CD8-positive, alpha-beta memory T cell (primary cell): ENCODE measurements around the gene LIN52. TPM values are rescaled to one million over a fixed set of nuclear protein-coding genes. Genes with fewer than 3 reads are reported as not detected.

Experiments used
- CTCF ChIA-PET: fragments of 350-600 bp; sonication (Branson Sonifier 250); formaldehyde crosslinking; loops from one replicate; lab custom pipeline; 2021; ENCODE audit warnings: antibody characterized with exemption; lab: Charles Lee
- POLR2A ChIA-PET: fragments of 350-600 bp; sonication (Branson Sonifier 250); formaldehyde crosslinking; loops from one replicate; lab custom pipeline; 2021; ENCODE audit warnings: antibody characterized with exemption; lab: Charles Lee
- DNase-seq, 5 donors: peaks; one replicate each; pipeline versions ENCODE4 v3.0.0 to v3.0.0-alpha.2; 2020 to 2022; ENCODE audit warnings: mixed read lengths in 1 of 5
- H3K27ac ChIP-seq: one replicate; pipeline ENCODE4 v1.7.0; 2013; ENCODE audit warnings: low read depth, mild to moderate bottlenecking, low read length, moderate library complexity
- H3K27me3 ChIP-seq: 2 replicates; pipeline ENCODE4 v1.7.0; 2013; ENCODE audit warnings: low read length, mild to moderate bottlenecking; ENCODE audit not compliant: insufficient read depth, poor library complexity, severe bottlenecking
- H3K36me3 ChIP-seq: 2 replicates; pipeline ENCODE4 v1.7.0; 2013; ENCODE audit warnings: mild to moderate bottlenecking, low read length, moderate library complexity; ENCODE audit not compliant: insufficient read depth
- H3K4me1 ChIP-seq: 2 replicates; pipeline ENCODE4 v1.7.0; 2013; ENCODE audit warnings: mild to moderate bottlenecking, low read length, moderate library complexity; ENCODE audit not compliant: insufficient read depth
- H3K4me3 ChIP-seq: 2 replicates; pipeline ENCODE4 v1.7.0; 2013; ENCODE audit warnings: mild to moderate bottlenecking, low read length
- H3K9me3 ChIP-seq: 2 replicates; pipeline ENCODE4 v1.7.0; 2013; ENCODE audit warnings: mild to moderate bottlenecking, low read length
- H3K27ac Mint-ChIP-seq, 8 donors: one replicate each; pipeline ENCODE4 v1.8.0; 2020 to 2021; ENCODE audit warnings: mixed read lengths in 8 of 8, mild to moderate bottlenecking in 6 of 8, inconsistent platforms in 3 of 8, moderate library complexity in 3 of 8
- H3K27me3 Mint-ChIP-seq, 2 donors: one replicate each; pipeline ENCODE4 v1.8.0; 2020 to 2021; ENCODE audit warnings: mixed read lengths in 2 of 2, mild to moderate bottlenecking in 1 of 2, moderate library complexity in 1 of 2
- H3K36me3 Mint-ChIP-seq, 3 donors: one replicate each; pipeline ENCODE4 v1.8.0; 2020 to 2021; ENCODE audit warnings: mixed read lengths in 3 of 3, inconsistent platforms in 1 of 3, mild to moderate bottlenecking in 1 of 3
- H3K4me1 Mint-ChIP-seq, 3 donors: one replicate each; pipeline ENCODE4 v1.8.0; 2020 to 2021; ENCODE audit warnings: mixed read lengths in 3 of 3, inconsistent platforms in 1 of 3, mild to moderate bottlenecking in 1 of 3
- H3K4me3 Mint-ChIP-seq, 7 donors: one replicate each; pipeline ENCODE4 v1.8.0; 2020 to 2021; ENCODE audit warnings: mixed read lengths in 7 of 7, mild to moderate bottlenecking in 6 of 7, moderate library complexity in 4 of 7, inconsistent platforms in 2 of 7
- H3K9me3 Mint-ChIP-seq, 5 donors: one replicate each; pipeline ENCODE4 v1.8.0; 2020 to 2022; ENCODE audit warnings: mixed read lengths in 5 of 5, mild to moderate bottlenecking in 3 of 5, moderate library complexity in 2 of 5, inconsistent platforms in 1 of 5
- polyA plus RNA-seq: library from polyadenylated mRNA; unstranded; fragments of 300-500 nt; fragmentation: Illumina TruSeq; gene quantifications from one replicate; pipeline ENCODE4 v1.2.3, GENCODE V29; 2021
- total RNA-seq, 2 experiments: library from RNA; stranded (reverse); gene quantifications; one replicate each; pipeline ENCODE4 v1.2.3, GENCODE V29; 2021

Gene LIN52
- total and polyA plus RNA-seq, 3 experiments from 2014 or later = 13.9 to 19.3 (median 17.7) TPM

DNA sequence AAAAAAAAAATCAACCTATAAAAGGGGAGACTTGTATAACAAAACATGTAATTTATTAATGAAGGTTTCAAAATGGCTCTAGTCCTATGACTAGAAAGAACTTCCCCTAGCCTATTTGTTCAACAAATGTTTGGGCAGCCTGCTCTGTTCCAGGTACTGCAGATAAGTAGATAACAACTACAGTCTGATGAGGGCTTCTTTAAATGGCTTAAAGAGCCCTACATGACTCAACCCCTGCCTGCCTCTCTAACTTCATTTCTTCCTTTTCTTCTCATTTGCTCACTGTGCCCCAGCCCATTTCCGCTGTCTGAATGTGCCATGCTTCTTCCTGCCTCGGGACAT lies 22.0 kb upstream of the LIN52 start:
- no peak overlapping the region for H3K27ac ChIP-seq
- no peaks in the 10 kb centered on the region for H3K9me3 ChIP-seq
- H3K4me1 Mint-ChIP-seq = no peaks in the 10 kb centered on the region
- H3K4me3 Mint-ChIP-seq = no peak overlapping the region
- no peaks in the 10 kb centered on the region for H3K4me1 ChIP-seq
- no peaks in the 10 kb centered on the region for H3K27me3 ChIP-seq
- no peak for DNase-seq
- peaks cover 12 to 75% (median 16%) of the 10 kb centered on the region in 3 donors for H3K36me3 Mint-ChIP-seq
- ChIA-PET CTCF (no interaction called here), POLR2A (interaction anchor here (0.6 kb wide), 1 partner anchor 1589 kb away, joined by 3 read pairs; no protein-coding TSS in a partner anchor)
- no peak overlapping the region for H3K27ac Mint-ChIP-seq
- H3K36me3 ChIP-seq = no peaks in the 10 kb centered on the region
- H3K27me3 Mint-ChIP-seq = no peaks in the 10 kb centered on the region
- H3K9me3 Mint-ChIP-seq = no peaks in the 10 kb centered on the region
- H3K4me3 ChIP-seq = no peak overlapping the region

DNA sequence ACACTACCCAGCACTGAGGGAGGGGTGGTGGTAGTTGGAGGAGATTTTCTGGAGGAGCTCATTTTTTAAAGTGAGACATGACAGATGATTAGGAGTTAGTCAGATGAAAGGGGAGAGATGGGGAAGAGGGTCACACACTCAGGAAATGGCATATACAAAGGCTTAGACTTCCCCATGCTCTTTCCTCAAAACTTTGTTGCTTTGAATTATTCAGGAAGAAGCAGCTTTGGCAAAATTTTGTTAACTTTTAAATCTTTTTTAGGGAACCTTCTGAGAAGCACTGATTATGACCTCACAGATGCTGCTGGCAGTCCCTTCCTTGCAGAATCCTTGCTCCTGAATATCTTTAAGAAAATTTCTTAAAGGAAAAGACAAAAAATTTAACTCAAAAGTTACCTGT lies 20.3 kb upstream of the LIN52 start:
- POLR2A ChIA-PET = interaction anchor here (0.6 kb wide), 1 partner anchor 1607 kb away, joined by 7 read pairs; no protein-coding TSS in a partner anchor
- Mint-ChIP-seq H3K27ac (no peak overlapping the region), H3K9me3 (no peaks in the 10 kb centered on the region), H3K27me3 (no peaks in the 10 kb centered on the region), H3K36me3 (peaks cover 12 to 76% (median 15%) of the 10 kb centered on the region in 3 donors), H3K4me1 (no peaks in the 10 kb centered on the region), H3K4me3 (no peak overlapping the region)
- H3K36me3 ChIP-seq = no peaks in the 10 kb centered on the region
- H3K27me3 ChIP-seq = no peaks in the 10 kb centered on the region
- no peak for DNase-seq
- H3K4me3 ChIP-seq = no peak overlapping the region
- H3K27ac ChIP-seq = no peak overlapping the region
- CTCF ChIA-PET = no interaction called here
- no peaks in the 10 kb centered on the region for H3K9me3 ChIP-seq
- no peaks in the 10 kb centered on the region for H3K4me1 ChIP-seq

DNA sequence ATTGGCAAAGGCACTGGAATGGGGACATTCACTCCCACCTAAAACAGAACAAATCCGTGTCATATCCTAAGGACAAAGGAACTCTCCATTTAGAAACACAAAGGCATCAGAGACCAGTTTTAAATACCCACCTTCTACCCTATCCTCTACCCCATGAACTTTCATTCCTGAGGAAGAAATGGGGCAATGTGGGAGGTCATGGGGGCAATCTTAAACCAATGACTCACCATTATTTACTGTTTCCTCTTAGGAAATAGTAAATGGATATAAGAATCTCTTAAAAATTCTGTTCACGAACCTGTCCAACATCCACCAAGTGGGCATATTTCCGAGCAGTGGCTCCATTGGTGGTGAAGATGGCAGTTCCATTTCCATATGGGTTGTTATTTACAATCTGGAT lies 19.9 kb upstream of the LIN52 start:
- POLR2A ChIA-PET = no interaction called here

DNA sequence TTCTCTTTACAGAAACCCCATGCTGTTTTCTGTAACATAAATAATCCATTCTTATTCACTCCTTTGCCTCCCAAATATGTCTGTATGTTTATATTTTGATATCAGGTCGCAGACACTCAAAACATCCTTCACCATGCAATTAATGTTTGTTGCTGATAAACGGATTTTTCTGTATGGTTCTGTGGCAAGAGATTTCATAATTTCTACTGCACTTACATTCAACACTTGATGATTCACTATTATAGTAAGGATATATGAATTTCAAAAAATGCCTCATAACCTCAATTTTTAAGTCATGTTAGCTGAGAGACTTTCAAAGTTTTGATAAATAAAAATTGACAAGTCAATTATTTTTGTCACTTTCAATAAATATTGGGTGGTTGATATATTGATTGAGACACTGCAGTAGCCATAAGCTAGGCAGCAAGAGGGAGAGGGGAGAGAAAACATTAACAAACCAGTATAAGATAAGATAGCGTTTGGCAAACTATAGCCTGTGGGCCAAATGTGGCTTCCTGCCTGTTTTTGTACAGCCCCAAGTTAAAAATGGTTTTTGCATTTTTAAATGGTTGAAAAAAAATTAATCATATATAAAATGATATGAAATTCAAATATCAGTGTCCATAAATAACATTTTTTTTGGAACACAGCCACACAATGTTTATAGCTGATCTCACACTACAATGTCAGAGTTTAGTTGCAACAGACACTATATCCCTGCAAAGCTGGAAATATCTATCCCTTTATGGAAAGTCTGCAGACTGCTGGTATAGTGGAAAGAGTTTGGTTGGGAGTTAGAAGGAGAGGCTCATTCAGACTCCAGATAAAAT lies 18.8 kb upstream of the LIN52 start:
- no peaks in the 10 kb centered on the region for H3K9me3 Mint-ChIP-seq
- no peak for DNase-seq
- H3K4me1 Mint-ChIP-seq = no peaks in the 10 kb centered on the region
- H3K36me3 Mint-ChIP-seq = peaks cover 7 to 75% (median 10%) of the 10 kb centered on the region in 3 donors
- Histone ChIP-seq H3K27ac (no peak overlapping the region), H3K36me3 (peaks cover 5% of the 10 kb centered on the region), H3K27me3 (no peaks in the 10 kb centered on the region), H3K4me3 (no peak overlapping the region), H3K4me1 (no peaks in the 10 kb centered on the region), H3K9me3 (no peaks in the 10 kb centered on the region)
- ChIA-PET CTCF (no interaction called here), POLR2A (no interaction called here)
- H3K27me3 Mint-ChIP-seq = no peaks in the 10 kb centered on the region
- no peak overlapping the region for H3K27ac Mint-ChIP-seq
- no peak overlapping the region for H3K4me3 Mint-ChIP-seq

More for the DNA sequence above, 19.9 kb upstream of the LIN52 start:
- no peaks in the 10 kb centered on the region for H3K27me3 Mint-ChIP-seq
- H3K27ac ChIP-seq = no peak overlapping the region
- H3K27me3 ChIP-seq = no peaks in the 10 kb centered on the region
- H3K4me1 ChIP-seq = no peaks in the 10 kb centered on the region
- no peak for DNase-seq
- H3K36me3 ChIP-seq = no peaks in the 10 kb centered on the region
- no peaks in the 10 kb centered on the region for H3K9me3 Mint-ChIP-seq
- no peak overlapping the region for H3K4me3 ChIP-seq
- no peaks in the 10 kb centered on the region for H3K9me3 ChIP-seq
- H3K27ac Mint-ChIP-seq = peak overlapping the region in 1 of 8 donors; percentile 58
- CTCF ChIA-PET = no interaction called here
- H3K36me3 Mint-ChIP-seq = peaks cover 11 to 75% (median 12%) of the 10 kb centered on the region in 3 donors
- H3K4me1 Mint-ChIP-seq = no peaks in the 10 kb centered on the region
- no peak overlapping the region for H3K4me3 Mint-ChIP-seq

DNA sequence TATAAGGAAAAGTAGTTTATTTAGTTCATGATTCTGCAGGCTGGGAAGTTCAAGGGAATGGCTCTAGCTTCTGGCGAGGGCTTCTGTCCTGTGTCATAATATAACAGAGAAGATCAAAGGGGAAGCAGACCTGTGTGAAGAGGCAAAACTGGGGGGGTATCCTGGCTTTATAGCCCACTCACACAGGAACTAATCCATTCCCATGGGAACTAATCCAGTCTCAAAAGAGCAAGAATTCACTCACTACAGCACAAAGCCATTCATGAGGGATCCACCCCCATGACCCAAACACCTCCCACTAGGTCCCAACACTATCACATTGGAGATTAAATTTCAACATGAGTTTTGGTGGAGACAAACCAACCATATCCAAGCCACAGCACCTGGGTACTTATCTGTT lies 7.4 kb upstream of the LIN52 start:
- no peak for DNase-seq
- H3K4me1 ChIP-seq = no peaks in the 10 kb centered on the region
- H3K27ac ChIP-seq = no peak overlapping the region
- ChIA-PET POLR2A (no interaction called here), CTCF (no interaction called here)
- H3K27me3 ChIP-seq = no peaks in the 10 kb centered on the region
- Mint-ChIP-seq H3K4me1 (peaks cover 0 to 6% (median 2%) of the 10 kb centered on the region in 3 donors), H3K27ac (peak overlapping the region in 1 of 8 donors; percentile 23), H3K4me3 (peak overlapping the region in 2 of 7 donors; percentile 4 to 28), H3K36me3 (peaks cover 0 to 12% (median 7%) of the 10 kb centered on the region in 3 donors), H3K27me3 (no peaks in the 10 kb centered on the region), H3K9me3 (no peaks in the 10 kb centered on the region)
- peaks cover 3% of the 10 kb centered on the region for H3K36me3 ChIP-seq
- no peaks in the 10 kb centered on the region for H3K9me3 ChIP-seq
- no peak overlapping the region for H3K4me3 ChIP-seq

DNA sequence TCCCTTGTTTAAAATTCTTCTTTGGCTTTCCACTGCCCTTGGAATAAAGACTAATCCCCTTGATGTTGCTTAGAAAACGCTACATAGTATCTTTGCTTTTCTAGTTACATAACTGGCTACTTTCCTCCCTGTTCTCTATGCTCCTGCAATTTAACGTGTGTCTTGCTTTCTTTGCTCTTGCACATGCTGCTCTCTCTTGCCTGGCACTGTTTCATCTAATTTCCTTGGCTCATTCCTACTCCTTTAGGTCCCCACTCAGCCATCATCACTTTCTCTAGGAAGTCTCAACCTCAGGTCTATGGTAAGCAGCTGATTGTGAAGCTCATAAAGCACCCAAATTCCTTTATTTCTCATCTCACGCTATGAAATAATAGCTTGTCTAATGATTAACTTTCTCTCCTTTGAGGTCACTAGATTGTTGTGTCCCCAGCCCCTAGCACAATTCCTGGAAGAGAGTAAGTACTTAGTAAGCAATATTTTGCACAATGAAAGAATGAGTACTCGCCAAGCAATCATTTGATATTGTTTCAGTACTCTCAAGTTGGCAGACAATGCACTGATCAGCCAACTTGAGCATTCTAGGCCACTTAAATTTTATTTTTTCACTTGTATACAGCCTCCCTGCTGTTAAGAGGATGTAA lies 3.8 kb upstream of the LIN52 start:
- Mint-ChIP-seq H3K36me3 (peaks cover 0 to 10% (median 7%) of the 10 kb centered on the region in 3 donors), H3K27ac (no peak overlapping the region), H3K9me3 (no peaks in the 10 kb centered on the region), H3K4me3 (peak overlapping the region in 1 of 7 donors; percentile 2), H3K4me1 (peaks cover 26 to 32% (median 27%) of the 10 kb centered on the region in 3 donors), H3K27me3 (peaks cover 0 to 5% of the 10 kb centered on the region in 2 donors)
- H3K36me3 ChIP-seq = no peaks in the 10 kb centered on the region
- no peaks in the 10 kb centered on the region for H3K27me3 ChIP-seq
- H3K4me3 ChIP-seq = no peak overlapping the region
- POLR2A ChIA-PET = no interaction called here
- CTCF ChIA-PET = no interaction called here
- DNase-seq = no peak
- no peak overlapping the region for H3K27ac ChIP-seq
- no peaks in the 10 kb centered on the region for H3K9me3 ChIP-seq
- peaks cover 19% of the 10 kb centered on the region for H3K4me1 ChIP-seq

DNA sequence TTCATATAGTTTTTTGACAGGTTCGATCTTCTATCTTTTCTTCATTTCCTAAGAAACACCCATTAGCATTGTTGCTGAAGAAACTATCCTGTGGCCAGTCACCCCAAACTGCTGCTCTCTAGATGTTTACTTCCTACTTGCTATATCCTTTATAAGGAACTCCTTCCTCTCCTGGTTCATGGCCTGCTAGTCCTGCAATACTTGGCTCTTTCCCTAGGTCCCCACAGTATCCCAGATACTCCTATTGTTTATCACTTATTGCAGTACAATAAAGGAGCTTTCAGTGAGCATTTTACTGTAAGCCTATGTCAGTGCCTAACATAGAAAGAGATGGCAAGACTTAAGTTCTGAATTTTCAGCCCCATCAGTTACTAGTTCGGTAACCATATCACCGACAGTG lies 3.3 kb upstream of the LIN52 start:
- Histone ChIP-seq H3K9me3 (no peaks in the 10 kb centered on the region), H3K4me3 (no peak overlapping the region), H3K36me3 (no peaks in the 10 kb centered on the region), H3K4me1 (peaks cover 25% of the 10 kb centered on the region), H3K27ac (no peak overlapping the region), H3K27me3 (no peaks in the 10 kb centered on the region)
- H3K27ac Mint-ChIP-seq = no peak overlapping the region
- ChIA-PET POLR2A (no interaction called here), CTCF (no interaction called here)
- no peak for DNase-seq
- peaks cover 0 to 5% of the 10 kb centered on the region in 2 donors for H3K27me3 Mint-ChIP-seq
- H3K4me3 Mint-ChIP-seq = no peak overlapping the region
- H3K9me3 Mint-ChIP-seq = no peaks in the 10 kb centered on the region
- H3K36me3 Mint-ChIP-seq = peaks cover 0 to 10% (median 7%) of the 10 kb centered on the region in 3 donors
- H3K4me1 Mint-ChIP-seq = peaks cover 29 to 35% (median 29%) of the 10 kb centered on the region in 3 donors

DNA sequence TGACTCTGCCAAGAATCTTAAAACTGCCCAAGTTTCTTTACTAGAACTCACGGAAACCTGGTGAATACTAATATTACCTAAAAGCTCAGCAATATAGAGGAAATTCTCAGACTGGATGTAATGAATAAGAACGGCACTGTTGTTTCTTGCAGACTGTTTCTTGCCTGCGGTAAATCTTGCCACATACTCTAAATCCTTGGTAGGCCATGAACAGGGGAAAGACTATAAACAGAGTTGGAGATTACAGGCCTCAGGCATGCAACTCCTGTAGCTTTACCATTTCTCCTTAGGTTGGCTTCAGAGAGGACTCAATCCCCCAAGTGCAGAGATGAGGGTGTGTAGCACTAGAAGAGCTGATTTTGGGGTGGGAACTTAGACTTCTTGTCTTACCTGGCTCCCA lies 1.6 kb upstream of the LIN52 start:
- Mint-ChIP-seq H3K36me3 (peaks cover 0 to 10% (median 5%) of the 10 kb centered on the region in 3 donors), H3K27ac (peak overlapping the region in 4 of 8 donors; percentile 22 to 82 (median 52)), H3K4me1 (peaks cover 29 to 40% (median 30%) of the 10 kb centered on the region in 3 donors), H3K9me3 (no peaks in the 10 kb centered on the region), H3K27me3 (peaks cover 0 to 5% of the 10 kb centered on the region in 2 donors), H3K4me3 (peak overlapping the region; percentile 86 to 100 (median 99))
- no peaks in the 10 kb centered on the region for H3K9me3 ChIP-seq
- CTCF ChIA-PET = interaction anchor here (1.0 kb wide), 1 partner anchor 11 kb away, joined by 3 read pairs; no protein-coding TSS in a partner anchor
- no peaks in the 10 kb centered on the region for H3K27me3 ChIP-seq
- H3K27ac ChIP-seq = no peak overlapping the region
- POLR2A ChIA-PET = interaction anchor here (0.5 kb wide), 1 partner anchor 295 kb away, joined by 3 read pairs; no protein-coding TSS in a partner anchor
- no peak for DNase-seq
- peaks cover 26% of the 10 kb centered on the region for H3K4me1 ChIP-seq
- peak overlapping the region; percentile 84 for H3K4me3 ChIP-seq
- no peaks in the 10 kb centered on the region for H3K36me3 ChIP-seq
